ENCODE results near the gene PSTPIP1. TPM values are rescaled to one million over a fixed set of nuclear protein-coding genes. Genes with fewer than 3 reads are reported as not detected.

PSTPIP1 gene
- total and polyA plus RNA-seq, 2 of the 8 experiments (the other 6 are each of a cell fraction or from before 2014, with no cell fraction given) = 1.6 to 1.8 TPM

DNA sequence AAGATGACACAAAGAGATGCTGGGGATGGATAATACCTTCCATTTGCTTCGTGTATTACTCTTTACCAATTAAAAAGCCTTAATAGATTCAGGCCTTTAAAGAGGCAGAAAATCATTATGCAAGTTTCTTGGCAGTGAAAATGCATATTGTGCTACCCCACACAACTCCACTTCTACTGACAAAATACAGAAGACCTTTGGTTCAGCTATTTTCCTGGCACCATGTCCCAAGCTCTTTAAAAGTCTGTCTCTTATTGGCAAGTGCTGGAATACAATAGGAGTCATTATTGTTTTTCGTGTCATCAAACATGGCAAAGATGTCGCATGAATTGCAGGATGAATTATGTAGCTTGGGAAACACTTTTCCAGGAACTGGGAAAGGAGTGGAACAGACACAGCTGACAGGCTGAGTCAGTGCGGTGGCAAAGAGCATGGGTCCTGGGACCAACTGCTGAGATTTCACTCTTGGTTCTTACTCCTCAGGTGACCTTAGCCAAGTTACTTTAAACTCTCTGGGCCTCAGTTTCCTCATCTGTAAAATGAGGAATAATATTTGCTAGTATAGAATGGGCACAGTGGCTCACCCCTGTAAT lies 81.5 kb downstream of the PSTPIP1 start (continued):
- no peak for TF ChIP-seq SUZ12 (IDR thresholded peaks at IDR 0.05; ENCODE audit: low read length)
- no peak for TF ChIP-seq RBBP5 (IDR thresholded peaks at IDR 0.05; ENCODE audit: borderline replicate concordance, low read depth, low read length)
- no peak for TF ChIP-seq BRCA1 (IDR thresholded peaks at IDR 0.05; ENCODE audit: low read depth, low read length)
